Activated T-helper 2 cell treated with anti-CD3 and anti-CD28 coated beads, Interferon-gamma antibody, Interleukin-2, Interleukin-4, amounts not matched to agents 10 μg/mL and 5 μg/mL and 100 μg/mL, durations not matched to agents 14 hours and 24 hours and 36 hours (primary cell): ENCODE measurements around the gene ATG2B. TPM values are rescaled to one million over a fixed set of nuclear protein-coding genes. Genes with fewer than 3 reads are reported as not detected.

ENCODE experiments used
- DNase-seq: peaks from one replicate; pipeline ENCODE4 v3.0.0; 2021; ENCODE audit warnings: low spot score
- H3K27ac Mint-ChIP-seq: one replicate; pipeline ENCODE4 v1.8.0; 2021; ENCODE audit warnings: mixed read lengths
- H3K27me3 Mint-ChIP-seq: one replicate; pipeline ENCODE4 v1.8.0; 2021; ENCODE audit warnings: low read depth, mixed read lengths
- H3K36me3 Mint-ChIP-seq: one replicate; pipeline ENCODE4 v1.8.0; 2021; ENCODE audit warnings: low read depth, mixed read lengths
- H3K4me1 Mint-ChIP-seq: one replicate; pipeline ENCODE4 v1.8.0; 2021; ENCODE audit warnings: low read depth, mixed read lengths
- H3K4me3 Mint-ChIP-seq: one replicate; pipeline ENCODE4 v1.8.0; 2021; ENCODE audit warnings: low read depth, mild to moderate bottlenecking, moderate library complexity, mixed read lengths
- H3K9me3 Mint-ChIP-seq: one replicate; pipeline ENCODE4 v1.8.0; 2021; ENCODE audit warnings: mixed read lengths
- intact Hi-C: fragments of 100-400 bp; cut with micrococcal nuclease; formaldehyde crosslinking; loops from one replicate; pipeline ENCODE4 v1.15.1; 2023
- total RNA-seq: library from RNA; stranded (reverse); gene quantifications from 2 replicates; pipeline ENCODE4 v1.2.3, GENCODE V29; 2022

Gene ATG2B
- total RNA-seq, 1 donor from 2014 or later: 18.3 TPM

GRCh38 chr14:96263347-96264199, 99.6 kb downstream of the ATG2B start:
- H3K4me3 Mint-ChIP-seq: no peak overlapping the region
- no peaks in the 10 kb centered on the region for H3K36me3 Mint-ChIP-seq
- intact Hi-C loops: no loop called here
- peaks cover 6% of the 10 kb centered on the region for H3K27me3 Mint-ChIP-seq
- no peak for DNase-seq
- H3K27ac Mint-ChIP-seq: no peak overlapping the region
- H3K4me1 Mint-ChIP-seq: no peaks in the 10 kb centered on the region
- H3K9me3 Mint-ChIP-seq: no peaks in the 10 kb centered on the region

- H3K27me3 Mint-ChIP-seq: peaks cover 6% of the 10 kb centered on the region
- intact Hi-C loops: no loop called here
- H3K27ac Mint-ChIP-seq: no peak overlapping the region
- H3K9me3 Mint-ChIP-seq: no peaks in the 10 kb centered on the region
- no peaks in the 10 kb centered on the region for H3K4me1 Mint-ChIP-seq
- DNase-seq: no peak
- H3K4me3 Mint-ChIP-seq: no peak overlapping the region
- H3K36me3 Mint-ChIP-seq: no peaks in the 10 kb centered on the region
Observed at GRCh38 chr14:96261772-96262655, 101.1 kb downstream of the ATG2B start.

- intact Hi-C loops: no loop called here
- H3K4me1 Mint-ChIP-seq: no peaks in the 10 kb centered on the region
- H3K36me3 Mint-ChIP-seq: no peaks in the 10 kb centered on the region
- peaks cover 6% of the 10 kb centered on the region for H3K27me3 Mint-ChIP-seq
- no peaks in the 10 kb centered on the region for H3K9me3 Mint-ChIP-seq
- H3K27ac Mint-ChIP-seq: no peak overlapping the region
- no peak overlapping the region for H3K4me3 Mint-ChIP-seq
- DNase-seq: no peak
Observed at GRCh38 chr14:96261053-96261452, 102.1 kb downstream of the ATG2B start.

DNA sequence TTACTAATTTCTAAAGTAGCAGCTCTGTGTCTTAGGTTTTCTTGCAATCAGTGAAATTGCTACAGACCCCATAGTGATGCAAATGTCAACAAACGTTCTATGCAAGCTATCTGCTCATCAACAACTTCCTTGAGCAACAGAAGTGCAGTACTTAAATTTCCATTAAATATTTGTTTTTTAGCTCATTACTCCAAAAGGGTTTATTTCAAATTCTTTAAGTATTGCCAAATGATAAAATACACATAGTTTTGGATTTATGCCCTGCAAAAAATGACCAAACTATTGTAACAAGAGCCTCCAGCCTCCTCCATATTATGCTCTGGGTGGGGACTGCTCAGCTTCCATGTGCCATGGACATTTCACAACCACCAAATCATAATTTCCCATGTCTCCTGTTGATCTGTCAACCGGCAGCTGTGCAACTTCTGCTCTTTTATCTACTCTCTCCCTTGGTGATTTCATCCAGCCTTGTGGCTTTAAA, 102.8 kb downstream of the ATG2B start:
- H3K4me3 Mint-ChIP-seq: no peak overlapping the region
- H3K4me1 Mint-ChIP-seq: no peaks in the 10 kb centered on the region
- peaks cover 6% of the 10 kb centered on the region for H3K27me3 Mint-ChIP-seq

DNA sequence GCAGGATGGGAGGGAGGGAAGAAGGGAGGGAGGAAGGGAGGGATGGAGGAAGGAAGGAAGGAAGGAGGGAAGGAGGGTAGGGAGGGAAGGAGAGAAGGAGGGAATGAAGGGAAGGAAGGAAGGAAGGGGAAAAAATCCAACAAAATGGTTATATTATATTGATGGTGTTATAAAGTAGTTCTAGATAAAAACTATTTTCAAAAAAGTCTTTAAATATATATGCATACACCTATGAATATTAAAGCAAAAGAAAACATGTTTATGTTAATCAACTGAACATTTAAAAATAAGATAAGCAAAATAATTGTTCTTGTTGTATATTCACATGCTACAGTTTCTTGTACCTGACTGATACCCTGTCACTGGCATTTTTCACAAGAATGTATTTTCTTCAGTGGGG, 105.2 kb downstream of the ATG2B start:
- H3K4me3 Mint-ChIP-seq: no peak overlapping the region
- H3K27me3 Mint-ChIP-seq: peaks cover 6% of the 10 kb centered on the region
- no peaks in the 10 kb centered on the region for H3K36me3 Mint-ChIP-seq
- no peak for DNase-seq
- intact Hi-C loops: no loop called here
- no peaks in the 10 kb centered on the region for H3K4me1 Mint-ChIP-seq
- H3K9me3 Mint-ChIP-seq: no peaks in the 10 kb centered on the region
- no peak overlapping the region for H3K27ac Mint-ChIP-seq

More for the DNA sequence above, 102.8 kb downstream of the ATG2B start:
- intact Hi-C loops: no loop called here
- DNase-seq: no peak
- H3K36me3 Mint-ChIP-seq: no peaks in the 10 kb centered on the region
- H3K9me3 Mint-ChIP-seq: no peaks in the 10 kb centered on the region
- no peak overlapping the region for H3K27ac Mint-ChIP-seq

GRCh38 chr14:96257056-96257455, 106.1 kb downstream of the ATG2B start:
- H3K9me3 Mint-ChIP-seq: no peaks in the 10 kb centered on the region
- H3K4me1 Mint-ChIP-seq: no peaks in the 10 kb centered on the region
- peaks cover 6% of the 10 kb centered on the region for H3K27me3 Mint-ChIP-seq
- no peak overlapping the region for H3K27ac Mint-ChIP-seq
- intact Hi-C loops: no loop called here
- H3K36me3 Mint-ChIP-seq: no peaks in the 10 kb centered on the region
- H3K4me3 Mint-ChIP-seq: no peak overlapping the region
- DNase-seq: no peak

- H3K36me3 Mint-ChIP-seq: no peaks in the 10 kb centered on the region
- H3K4me3 Mint-ChIP-seq: no peak overlapping the region
- peaks cover 6% of the 10 kb centered on the region for H3K27me3 Mint-ChIP-seq
- no peaks in the 10 kb centered on the region for H3K9me3 Mint-ChIP-seq
- no peak overlapping the region for H3K27ac Mint-ChIP-seq
- no peaks in the 10 kb centered on the region for H3K4me1 Mint-ChIP-seq
- intact Hi-C loops: no loop called here
- DNase-seq: no peak
Observed at GRCh38 chr14:96256407-96256806, 106.7 kb downstream of the ATG2B start.

DNA sequence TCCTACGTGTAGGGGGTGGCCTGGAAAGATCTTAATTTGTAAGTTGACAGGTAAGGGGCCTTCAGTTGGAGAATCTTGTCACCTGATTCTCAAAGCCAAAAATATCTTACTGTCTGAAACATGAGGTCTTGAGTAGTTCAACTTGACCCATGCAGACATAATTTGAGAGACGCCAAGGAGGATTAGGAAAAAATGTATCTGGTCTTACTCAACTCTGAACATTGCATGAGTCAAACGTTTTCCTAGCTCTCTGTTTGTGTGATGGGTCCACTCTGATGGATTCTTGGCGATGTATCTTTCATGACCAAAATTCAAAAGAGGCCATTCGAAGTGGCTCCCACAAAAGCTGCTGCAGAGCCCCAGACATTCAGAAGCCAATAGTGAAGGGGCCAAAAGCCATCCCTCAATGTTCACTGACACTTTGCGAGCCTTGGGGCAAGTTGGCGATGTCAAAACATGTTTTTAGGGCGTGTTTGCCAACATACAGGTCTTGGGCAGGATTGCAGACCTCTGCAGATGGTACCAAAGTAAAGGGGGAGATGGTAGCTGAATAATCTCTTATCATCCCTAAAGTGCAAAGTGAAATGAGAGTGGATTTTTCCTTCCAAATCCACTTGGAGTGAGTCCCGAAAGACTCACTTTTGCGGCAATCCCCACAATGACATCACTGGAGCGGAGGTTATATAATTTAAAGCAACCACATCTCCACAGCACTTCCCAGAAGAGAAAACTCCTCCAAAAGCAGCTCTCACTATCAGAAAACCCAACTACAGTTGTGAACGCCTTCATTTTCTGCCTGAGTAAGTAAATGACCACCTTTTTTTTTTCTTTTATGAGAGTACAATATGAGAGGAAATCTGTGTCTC, 107.4 kb downstream of the ATG2B start, which contains the start of gene BDKRB1:
Gene BDKRB1, plus strand, starts transcription at position 710 of the 866 bp plus-strand sequence. CDS start 7,473 bp downstream, outside the sequence.
- no peaks in the 10 kb centered on the region for H3K9me3 Mint-ChIP-seq
- peaks cover 2% of the 10 kb centered on the region for H3K27me3 Mint-ChIP-seq
- no peak within 1 kb of the TSS for H3K27ac Mint-ChIP-seq
- H3K4me1 Mint-ChIP-seq: no peaks in the 10 kb centered on the region
- H3K4me3 Mint-ChIP-seq: no peak within 1 kb of the TSS
- H3K36me3 Mint-ChIP-seq: no peaks in the 10 kb centered on the region
- DNase-seq: no peak
- intact Hi-C loops: no loop called here

- H3K9me3 Mint-ChIP-seq: no peaks in the 10 kb centered on the region
- intact Hi-C loops: no loop called here
- no peak for DNase-seq
- no peaks in the 10 kb centered on the region for H3K36me3 Mint-ChIP-seq
- no peaks in the 10 kb centered on the region for H3K4me1 Mint-ChIP-seq
- no peaks in the 10 kb centered on the region for H3K27me3 Mint-ChIP-seq
- no peak overlapping the region for H3K4me3 Mint-ChIP-seq
- no peak overlapping the region for H3K27ac Mint-ChIP-seq
Observed at GRCh38 chr14:96254687-96255086, 108.5 kb downstream of the ATG2B start.

GRCh38 chr14:96252999-96253539, 110.1 kb downstream of the ATG2B start:
- H3K4me1 Mint-ChIP-seq: no peaks in the 10 kb centered on the region
- no peaks in the 10 kb centered on the region for H3K27me3 Mint-ChIP-seq
- no peak overlapping the region for H3K4me3 Mint-ChIP-seq
- H3K36me3 Mint-ChIP-seq: no peaks in the 10 kb centered on the region
- H3K27ac Mint-ChIP-seq: no peak overlapping the region
- intact Hi-C loops: no loop called here
- H3K9me3 Mint-ChIP-seq: no peaks in the 10 kb centered on the region
- no peak for DNase-seq

- Mint-ChIP-seq H3K9me3 (no peaks in the 10 kb centered on the region), H3K4me3 (no peak overlapping the region), H3K4me1 (no peaks in the 10 kb centered on the region), H3K27ac (no peak overlapping the region), H3K27me3 (no peaks in the 10 kb centered on the region), H3K36me3 (no peaks in the 10 kb centered on the region)
- DNase-seq: no peak
- intact Hi-C loops: no loop called here
Observed at GRCh38 chr14:96252323-96252998, 110.7 kb downstream of the ATG2B start.
